Astrocyte (in vitro differentiated cells and primary cell): ENCODE results near the gene CNOT1. TPM values are rescaled to one million over a fixed set of nuclear protein-coding genes. Genes with fewer than 3 reads are reported as not detected.
A peak's percentile ranks its signal among the peaks of the same experiment; 100 is the strongest.

Source experiments
- DNase-seq: peaks from one replicate; pipeline ENCODE4 v3.0.0-alpha.2; 2010; ENCODE audit warnings: low read depth
- FAIRE-seq: peaks from 2 replicates; lab custom pipeline; 2011; peaks lifted over from hg19 to GRCh38; lab: Jason Lieb, UNC
- H2AFZ ChIP-seq: 2 replicates; pipeline ENCODE4 v1.6.0; 2012; ENCODE audit warnings: low read depth, low read length, inconsistent platforms
- H3K27ac ChIP-seq: 2 replicates; pipeline ENCODE4 v1.5.1; 2011; ENCODE audit warnings: low read depth, low read length, inconsistent platforms
- H3K27me3 ChIP-seq: 2 replicates; pipeline ENCODE4 v1.6.0; 2011; ENCODE audit warnings: low read length, inconsistent platforms; ENCODE audit not compliant: insufficient read depth
- H3K36me3 ChIP-seq: 2 replicates; pipeline ENCODE4 v1.5.1; 2011; ENCODE audit warnings: low read length, inconsistent platforms; ENCODE audit not compliant: insufficient read depth
- H3K4me1 ChIP-seq: 2 replicates; pipeline ENCODE4 v1.5.1; 2011; ENCODE audit warnings: low read length, inconsistent platforms; ENCODE audit not compliant: insufficient read depth
- H3K4me2 ChIP-seq: 2 replicates; pipeline ENCODE4 v1.6.0; 2012; ENCODE audit warnings: low read length, inconsistent platforms
- H3K4me3 ChIP-seq: 2 replicates; pipeline ENCODE4 v1.5.1; 2011; ENCODE audit warnings: low read depth, mild to moderate bottlenecking, low read length, inconsistent platforms; ENCODE audit not compliant: insufficient read depth
- H3K79me2 ChIP-seq: 2 replicates; pipeline ENCODE4 v1.6.0; 2012; ENCODE audit warnings: mild to moderate bottlenecking, low read length, inconsistent platforms; ENCODE audit not compliant: insufficient read depth
- H3K9ac ChIP-seq: 2 replicates; pipeline ENCODE4 v1.6.0; 2012; ENCODE audit warnings: mild to moderate bottlenecking, low read length, inconsistent platforms
- H3K9me3 ChIP-seq: 2 replicates; pipeline ENCODE4 v1.5.1; 2012; ENCODE audit warnings: low read depth, mild to moderate bottlenecking, low read length, inconsistent platforms; ENCODE audit not compliant: insufficient read depth
- H4K20me1 ChIP-seq: 2 replicates; pipeline ENCODE4 v1.6.0; 2012; ENCODE audit warnings: low read length, inconsistent platforms; ENCODE audit not compliant: insufficient read depth
- H3K27ac Mint-ChIP-seq: one replicate; pipeline ENCODE4 v1.8.0; 2021; ENCODE audit warnings: mild to moderate bottlenecking, mixed read lengths; ENCODE audit not compliant: unreplicated experiment
- H3K27me3 Mint-ChIP-seq: one replicate; pipeline ENCODE4 v1.8.0; 2021; ENCODE audit warnings: low read depth, mixed read lengths; ENCODE audit not compliant: unreplicated experiment
- H3K36me3 Mint-ChIP-seq: one replicate; pipeline ENCODE4 v1.8.0; 2021; ENCODE audit warnings: low read depth, mixed read lengths; ENCODE audit not compliant: unreplicated experiment
- H3K4me1 Mint-ChIP-seq: one replicate; pipeline ENCODE4 v1.8.0; 2021; ENCODE audit warnings: low read depth, mixed read lengths; ENCODE audit not compliant: unreplicated experiment
- H3K4me3 Mint-ChIP-seq: one replicate; pipeline ENCODE4 v1.8.0; 2021; ENCODE audit warnings: mild to moderate bottlenecking, moderate library complexity, mixed read lengths; ENCODE audit not compliant: unreplicated experiment
- H3K9me3 Mint-ChIP-seq: one replicate; pipeline ENCODE4 v1.8.0; 2021; ENCODE audit warnings: mild to moderate bottlenecking, mixed read lengths; ENCODE audit not compliant: unreplicated experiment
- EZH2 ChIP-seq: IDR thresholded peaks from 2 replicates; pipeline ENCODE4 v1.6.1; 2012; ENCODE audit warnings: mild to moderate bottlenecking, low read length, inconsistent platforms; ENCODE audit not compliant: insufficient read depth
- total RNA-seq: library from RNA; stranded (reverse); gene quantifications from 2 replicates; pipeline ENCODE4 v1.2.1, GENCODE V29; 2021
- TF ChIP-seq, protein P1 (sequence below): IDR thresholded peaks from 2 replicates; pipeline ENCODE4 v1.5.1; 2011; ENCODE audit warnings: low read depth, mild to moderate bottlenecking, inconsistent platforms, low read length, moderate library complexity; ENCODE audit not compliant: insufficient read depth

CNOT1 gene
- total RNA-seq, 1 donor from 2014 or later: 212 TPM

DNA sequence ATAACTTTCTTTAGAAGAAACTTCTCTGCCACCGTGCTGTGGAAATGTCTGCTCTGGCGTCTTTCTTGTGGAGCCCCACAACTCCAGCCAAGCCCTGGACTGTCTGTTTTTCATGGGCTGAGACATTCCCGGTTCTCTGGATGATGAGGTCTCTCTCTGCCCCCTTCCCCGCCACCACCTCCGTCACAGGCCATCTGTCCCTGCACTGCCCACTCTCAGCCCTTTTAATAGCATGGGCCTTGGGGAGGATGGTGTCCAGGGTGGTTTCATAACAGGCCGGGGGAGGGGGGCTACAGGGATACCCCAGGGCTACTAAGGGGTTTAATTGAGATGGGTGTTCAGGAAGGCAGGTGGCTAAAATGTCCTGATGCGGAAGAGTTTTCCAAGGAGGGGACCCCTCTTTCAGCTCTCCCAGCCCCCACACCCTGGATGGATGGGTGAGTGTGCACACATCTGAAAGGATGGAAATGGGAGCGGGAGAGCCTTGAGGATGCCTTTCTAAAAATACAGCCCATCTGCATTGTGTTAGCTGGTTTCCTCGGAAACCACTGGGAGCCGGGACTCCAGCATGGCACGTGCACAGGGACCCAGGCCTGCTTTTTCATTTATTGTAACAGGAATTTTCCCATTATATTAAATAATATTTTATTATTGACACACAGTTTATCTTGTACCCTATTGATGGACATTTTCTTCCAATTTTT lies 144.3 kb downstream of the CNOT1 start:
- FAIRE-seq (no peak), DNase-seq (no peak)
- Histone ChIP-seq H4K20me1 (no peaks in the 10 kb centered on the region), H3K4me1 (peaks cover 4% of the 10 kb centered on the region), H3K79me2 (no peaks in the 10 kb centered on the region), H3K9me3 (no peaks in the 10 kb centered on the region), H3K4me3 (no peak overlapping the region), H3K27ac (no peak overlapping the region), H3K9ac (no peak overlapping the region), H3K27me3 (no peaks in the 10 kb centered on the region), H2AFZ (no peak overlapping the region), H3K4me2 (no peak overlapping the region), H3K36me3 (no peaks in the 10 kb centered on the region)
- Mint-ChIP-seq H3K36me3 (no peaks in the 10 kb centered on the region), H3K4me3 (no peak overlapping the region), H3K27ac (no peak overlapping the region), H3K27me3 (peaks cover 16% of the 10 kb centered on the region), H3K4me1 (peaks cover 2% of the 10 kb centered on the region), H3K9me3 (no peaks in the 10 kb centered on the region)
- TF ChIP-seq, protein P1, sequence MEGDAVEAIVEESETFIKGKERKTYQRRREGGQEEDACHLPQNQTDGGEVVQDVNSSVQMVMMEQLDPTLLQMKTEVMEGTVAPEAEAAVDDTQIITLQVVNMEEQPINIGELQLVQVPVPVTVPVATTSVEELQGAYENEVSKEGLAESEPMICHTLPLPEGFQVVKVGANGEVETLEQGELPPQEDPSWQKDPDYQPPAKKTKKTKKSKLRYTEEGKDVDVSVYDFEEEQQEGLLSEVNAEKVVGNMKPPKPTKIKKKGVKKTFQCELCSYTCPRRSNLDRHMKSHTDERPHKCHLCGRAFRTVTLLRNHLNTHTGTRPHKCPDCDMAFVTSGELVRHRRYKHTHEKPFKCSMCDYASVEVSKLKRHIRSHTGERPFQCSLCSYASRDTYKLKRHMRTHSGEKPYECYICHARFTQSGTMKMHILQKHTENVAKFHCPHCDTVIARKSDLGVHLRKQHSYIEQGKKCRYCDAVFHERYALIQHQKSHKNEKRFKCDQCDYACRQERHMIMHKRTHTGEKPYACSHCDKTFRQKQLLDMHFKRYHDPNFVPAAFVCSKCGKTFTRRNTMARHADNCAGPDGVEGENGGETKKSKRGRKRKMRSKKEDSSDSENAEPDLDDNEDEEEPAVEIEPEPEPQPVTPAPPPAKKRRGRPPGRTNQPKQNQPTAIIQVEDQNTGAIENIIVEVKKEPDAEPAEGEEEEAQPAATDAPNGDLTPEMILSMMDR: no peak
- no peak for TF ChIP-seq EZH2

- Mint-ChIP-seq H3K4me3 (no peak overlapping the region), H3K27me3 (peaks cover 12% of the 10 kb centered on the region), H3K36me3 (no peaks in the 10 kb centered on the region), H3K27ac (no peak overlapping the region), H3K9me3 (peaks cover 2% of the 10 kb centered on the region), H3K4me1 (peaks cover 2% of the 10 kb centered on the region)
- no peak overlapping the region for H3K27ac ChIP-seq
- H2AFZ ChIP-seq: peak overlapping the region; percentile 42
- no peak overlapping the region for H3K4me2 ChIP-seq
- no peaks in the 10 kb centered on the region for H3K27me3 ChIP-seq
- no peak for FAIRE-seq
- DNase-seq: peak; percentile 14
- no peak overlapping the region for H3K9ac ChIP-seq
- no peaks in the 10 kb centered on the region for H3K36me3 ChIP-seq
- no peaks in the 10 kb centered on the region for H4K20me1 ChIP-seq
- peaks cover 4% of the 10 kb centered on the region for H3K4me1 ChIP-seq
- TF ChIP-seq, protein P1: no peak
- TF ChIP-seq EZH2: no peak
- no peaks in the 10 kb centered on the region for H3K9me3 ChIP-seq
- no peak overlapping the region for H3K4me3 ChIP-seq
- no peaks in the 10 kb centered on the region for H3K79me2 ChIP-seq
Observed at GRCh38 chr16:58481931-58482330, 147.7 kb downstream of the CNOT1 start.

DNA sequence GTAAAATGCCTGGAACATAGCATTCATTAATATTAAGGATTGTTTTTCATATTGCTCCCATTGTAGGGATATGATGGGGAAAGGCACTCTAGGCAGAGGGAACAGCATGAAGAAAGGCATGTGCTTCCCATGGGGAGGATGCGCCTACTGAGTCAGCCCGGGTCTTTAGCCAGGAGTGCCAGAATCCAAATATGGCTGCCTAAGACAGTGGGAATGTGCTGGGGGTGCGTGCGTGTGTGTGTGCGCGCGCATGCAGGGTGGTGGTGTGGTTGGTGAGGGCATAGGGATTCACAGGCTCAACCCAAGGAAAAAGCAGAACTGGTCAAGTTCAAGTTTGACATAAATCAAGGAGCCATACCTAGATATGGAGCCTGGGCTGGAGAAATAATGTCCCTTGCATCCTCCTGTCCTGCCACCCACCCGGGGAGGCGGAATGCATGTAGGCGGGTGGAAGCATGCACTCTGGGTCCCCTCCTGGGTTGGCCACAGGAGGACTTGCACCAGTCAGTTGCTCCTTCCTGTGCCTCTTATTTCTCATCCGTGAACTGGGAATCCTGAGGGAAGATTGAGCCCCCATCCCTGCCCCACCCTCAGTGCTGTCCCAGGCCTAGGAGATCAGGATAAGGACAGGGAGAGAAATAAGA lies 148.3 kb downstream of the CNOT1 start:
- no peak overlapping the region for H3K9ac ChIP-seq
- FAIRE-seq: no peak
- no peaks in the 10 kb centered on the region for H3K79me2 ChIP-seq
- TF ChIP-seq, protein P1: no peak
- no peak for TF ChIP-seq EZH2
- no peaks in the 10 kb centered on the region for H4K20me1 ChIP-seq
- peaks cover 11% of the 10 kb centered on the region for H3K27me3 Mint-ChIP-seq
- H2AFZ ChIP-seq: no peak overlapping the region
- H3K9me3 Mint-ChIP-seq: peaks cover 2% of the 10 kb centered on the region
- H3K27ac Mint-ChIP-seq: no peak overlapping the region
- H3K36me3 Mint-ChIP-seq: no peaks in the 10 kb centered on the region
- H3K4me2 ChIP-seq: no peak overlapping the region
- peaks cover 2% of the 10 kb centered on the region for H3K4me1 Mint-ChIP-seq
- DNase-seq: no peak
- peaks cover 4% of the 10 kb centered on the region for H3K4me1 ChIP-seq
- no peak overlapping the region for H3K4me3 Mint-ChIP-seq
- H3K4me3 ChIP-seq: no peak overlapping the region
- H3K36me3 ChIP-seq: no peaks in the 10 kb centered on the region
- H3K9me3 ChIP-seq: no peaks in the 10 kb centered on the region
- H3K27ac ChIP-seq: no peak overlapping the region
- no peaks in the 10 kb centered on the region for H3K27me3 ChIP-seq
